ENCODE results near the gene ARPC5.

Gene ARPC5

DNA sequence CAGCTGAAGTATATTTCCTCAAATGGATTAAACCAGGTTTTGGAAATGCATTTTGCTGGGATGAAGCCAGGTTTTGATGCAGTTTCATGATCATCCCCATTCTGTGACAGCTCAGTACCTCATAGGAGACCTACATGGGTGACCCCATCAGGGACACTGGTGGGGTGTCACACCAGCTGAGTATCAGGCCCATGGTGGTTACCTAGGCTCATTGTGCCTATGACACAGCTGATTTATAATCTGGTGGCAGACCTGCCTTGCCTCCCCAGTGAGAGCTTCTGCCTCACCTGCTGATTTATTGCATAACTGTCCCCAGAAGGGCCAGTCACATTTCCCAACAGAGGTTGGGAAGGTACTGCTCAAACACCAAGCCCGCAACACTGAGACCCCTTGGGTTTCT is 49.1 kb downstream of the ARPC5 start:
- peaks cover 12% of the 10 kb centered on the region for H3K4me1 ChIP-seq (ENCODE audit: control insufficient read depth, insufficient read depth, low read length, unreplicated experiment)
- H3K4me3 ChIP-seq (ENCODE audit: low read depth, low read length) = no peak overlapping the region
- H3K27me3 ChIP-seq (ENCODE audit: insufficient read depth, low read length) = no peaks in the 10 kb centered on the region
- H3K36me3 ChIP-seq (ENCODE audit: insufficient read depth, low read length) = no peaks in the 10 kb centered on the region
- H2AFZ ChIP-seq (ENCODE audit: low read length, unreplicated experiment) = no peak overlapping the region
- H3K27ac ChIP-seq (ENCODE audit: low read depth, low read length) = no peak overlapping the region
- H3K79me2 ChIP-seq (ENCODE audit: control insufficient read depth, insufficient read depth, low read length, unreplicated experiment) = no peaks in the 10 kb centered on the region

GRCh38 chr1:183585038-183585437 is 50.5 kb downstream of the ARPC5 start:
- Histone ChIP-seq H3K27me3 (ENCODE audit: insufficient read depth, low read length) (no peaks in the 10 kb centered on the region), H3K36me3 (ENCODE audit: insufficient read depth, low read length) (no peaks in the 10 kb centered on the region), H2AFZ (ENCODE audit: low read length, unreplicated experiment) (no peak overlapping the region), H3K4me3 (ENCODE audit: low read depth, low read length) (no peak overlapping the region), H3K27ac (ENCODE audit: low read depth, low read length) (no peak overlapping the region), H3K79me2 (ENCODE audit: control insufficient read depth, insufficient read depth, low read length, unreplicated experiment) (no peaks in the 10 kb centered on the region), H3K4me1 (ENCODE audit: control insufficient read depth, insufficient read depth, low read length, unreplicated experiment) (peaks cover 3% of the 10 kb centered on the region)

GRCh38 chr1:183584147-183584546 is 51.4 kb downstream of the ARPC5 start:
- Histone ChIP-seq H2AFZ (ENCODE audit: low read length, unreplicated experiment) (no peak overlapping the region), H3K4me1 (ENCODE audit: control insufficient read depth, insufficient read depth, low read length, unreplicated experiment) (no peaks in the 10 kb centered on the region), H3K36me3 (ENCODE audit: insufficient read depth, low read length) (no peaks in the 10 kb centered on the region), H3K79me2 (ENCODE audit: control insufficient read depth, insufficient read depth, low read length, unreplicated experiment) (no peaks in the 10 kb centered on the region), H3K27ac (ENCODE audit: low read depth, low read length) (no peak overlapping the region), H3K27me3 (ENCODE audit: insufficient read depth, low read length) (no peaks in the 10 kb centered on the region), H3K4me3 (ENCODE audit: low read depth, low read length) (no peak overlapping the region)

DNA sequence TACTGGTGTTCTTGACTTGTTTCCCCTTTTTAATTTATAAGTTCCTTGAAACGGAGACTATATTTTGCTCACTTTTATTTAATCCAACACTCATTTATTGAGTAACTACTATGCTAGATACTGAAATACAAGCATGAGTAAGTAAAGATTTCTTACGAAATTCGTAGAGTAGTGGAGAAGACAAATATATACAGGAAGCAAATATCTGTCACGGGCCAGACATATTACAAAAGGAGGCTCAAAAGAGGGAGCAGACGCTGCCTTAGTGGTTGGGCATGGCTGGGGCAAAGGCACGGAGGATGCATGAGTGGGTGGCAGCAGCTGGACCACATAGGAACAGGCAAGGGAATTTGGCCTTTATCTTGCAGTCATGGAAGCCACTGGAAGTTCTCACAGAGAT is 52.1 kb downstream of the ARPC5 start:
- H3K4me1 ChIP-seq (ENCODE audit: control insufficient read depth, insufficient read depth, low read length, unreplicated experiment) = no peaks in the 10 kb centered on the region
- no peak overlapping the region for H3K27ac ChIP-seq (ENCODE audit: low read depth, low read length)
- no peak overlapping the region for H2AFZ ChIP-seq (ENCODE audit: low read length, unreplicated experiment)
- H3K27me3 ChIP-seq (ENCODE audit: insufficient read depth, low read length) = no peaks in the 10 kb centered on the region
- no peak overlapping the region for H3K4me3 ChIP-seq (ENCODE audit: low read depth, low read length)
- no peaks in the 10 kb centered on the region for H3K36me3 ChIP-seq (ENCODE audit: insufficient read depth, low read length)
- H3K79me2 ChIP-seq (ENCODE audit: control insufficient read depth, insufficient read depth, low read length, unreplicated experiment) = no peaks in the 10 kb centered on the region

DNA sequence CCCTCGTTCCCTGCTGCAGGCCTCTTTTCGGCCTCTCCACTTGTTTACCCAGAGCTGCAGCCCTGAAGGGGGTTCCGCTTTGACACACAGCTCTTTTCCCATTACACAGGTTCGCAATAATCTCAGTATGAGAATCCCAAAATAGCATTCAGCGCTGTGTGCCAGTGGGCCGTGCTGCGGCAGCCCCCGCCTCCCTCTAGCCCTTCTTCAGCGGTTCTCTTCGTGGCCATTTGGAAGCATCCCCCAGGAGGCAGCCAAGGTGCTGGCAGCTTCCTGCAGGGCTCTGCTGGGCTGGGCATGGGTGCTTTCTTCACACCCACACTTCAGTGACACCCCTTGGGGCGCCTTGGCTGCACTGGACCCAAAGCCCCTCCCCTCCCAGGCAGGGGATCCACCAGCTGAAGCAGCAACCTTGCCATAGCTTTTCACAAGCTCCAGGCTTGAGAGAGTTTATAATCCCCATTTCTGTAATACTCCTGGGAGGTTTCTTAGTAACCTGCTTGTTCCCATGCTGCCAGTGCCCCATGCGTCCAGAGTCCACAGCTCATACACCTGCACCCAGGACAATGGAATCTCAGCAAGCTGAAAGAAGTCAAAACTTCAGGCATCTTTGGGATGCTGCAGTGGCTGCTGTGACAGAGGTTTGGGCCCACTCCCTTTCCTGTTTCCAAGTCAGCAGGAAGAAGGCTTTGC is 53.4 kb downstream of the ARPC5 start:
- Histone ChIP-seq H3K27ac (ENCODE audit: low read depth, low read length) (no peak overlapping the region), H3K4me3 (ENCODE audit: low read depth, low read length) (no peak overlapping the region), H3K36me3 (ENCODE audit: insufficient read depth, low read length) (no peaks in the 10 kb centered on the region), H3K27me3 (ENCODE audit: insufficient read depth, low read length) (no peaks in the 10 kb centered on the region), H3K79me2 (ENCODE audit: control insufficient read depth, insufficient read depth, low read length, unreplicated experiment) (no peaks in the 10 kb centered on the region), H2AFZ (ENCODE audit: low read length, unreplicated experiment) (no peak overlapping the region), H3K4me1 (ENCODE audit: control insufficient read depth, insufficient read depth, low read length, unreplicated experiment) (no peaks in the 10 kb centered on the region)

- Histone ChIP-seq H3K79me2 (ENCODE audit: control insufficient read depth, insufficient read depth, low read length, unreplicated experiment) (no peaks in the 10 kb centered on the region), H3K4me3 (ENCODE audit: low read depth, low read length) (no peak overlapping the region), H2AFZ (ENCODE audit: low read length, unreplicated experiment) (no peak overlapping the region), H3K4me1 (ENCODE audit: control insufficient read depth, insufficient read depth, low read length, unreplicated experiment) (no peaks in the 10 kb centered on the region), H3K27ac (ENCODE audit: low read depth, low read length) (no peak overlapping the region), H3K27me3 (ENCODE audit: insufficient read depth, low read length) (no peaks in the 10 kb centered on the region), H3K36me3 (ENCODE audit: insufficient read depth, low read length) (no peaks in the 10 kb centered on the region)
Observed at GRCh38 chr1:183580281-183580682, 55.3 kb downstream of the ARPC5 start.

DNA sequence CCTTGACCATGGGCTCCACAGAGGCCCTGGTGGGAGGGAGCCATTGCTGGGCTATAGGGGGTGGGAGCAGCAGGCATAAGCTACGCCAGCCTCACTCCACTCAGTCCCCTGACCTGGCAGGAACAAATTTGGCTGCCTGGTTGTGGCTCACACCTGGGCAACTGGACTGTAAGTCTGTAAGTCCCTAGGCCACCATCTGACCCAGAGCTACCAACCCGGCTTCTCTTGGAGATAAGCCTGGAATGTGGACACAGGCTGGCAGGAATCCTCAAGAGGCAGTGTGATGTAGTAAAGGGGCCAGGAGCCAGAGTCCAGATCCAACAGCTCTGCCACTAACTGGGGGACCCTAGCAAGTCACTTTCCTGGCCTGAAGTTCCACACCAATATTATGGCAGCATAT is 56.7 kb downstream of the ARPC5 start:
- Histone ChIP-seq H3K27ac (ENCODE audit: low read depth, low read length) (no peak overlapping the region), H3K27me3 (ENCODE audit: insufficient read depth, low read length) (no peaks in the 10 kb centered on the region), H3K36me3 (ENCODE audit: insufficient read depth, low read length) (no peaks in the 10 kb centered on the region), H3K79me2 (ENCODE audit: control insufficient read depth, insufficient read depth, low read length, unreplicated experiment) (no peaks in the 10 kb centered on the region), H3K4me1 (ENCODE audit: control insufficient read depth, insufficient read depth, low read length, unreplicated experiment) (no peaks in the 10 kb centered on the region), H3K4me3 (ENCODE audit: low read depth, low read length) (no peak overlapping the region), H2AFZ (ENCODE audit: low read length, unreplicated experiment) (no peak overlapping the region)

- H3K4me1 ChIP-seq (ENCODE audit: control insufficient read depth, insufficient read depth, low read length, unreplicated experiment) = no peaks in the 10 kb centered on the region
- no peaks in the 10 kb centered on the region for H3K79me2 ChIP-seq (ENCODE audit: control insufficient read depth, insufficient read depth, low read length, unreplicated experiment)
- H3K27me3 ChIP-seq (ENCODE audit: insufficient read depth, low read length) = no peaks in the 10 kb centered on the region
- H3K4me3 ChIP-seq (ENCODE audit: low read depth, low read length) = no peak overlapping the region
- no peak overlapping the region for H2AFZ ChIP-seq (ENCODE audit: low read length, unreplicated experiment)
- H3K27ac ChIP-seq (ENCODE audit: low read depth, low read length) = no peak overlapping the region
- no peaks in the 10 kb centered on the region for H3K36me3 ChIP-seq (ENCODE audit: insufficient read depth, low read length)
Observed at GRCh38 chr1:183577897-183578465, 57.6 kb downstream of the ARPC5 start.

DNA sequence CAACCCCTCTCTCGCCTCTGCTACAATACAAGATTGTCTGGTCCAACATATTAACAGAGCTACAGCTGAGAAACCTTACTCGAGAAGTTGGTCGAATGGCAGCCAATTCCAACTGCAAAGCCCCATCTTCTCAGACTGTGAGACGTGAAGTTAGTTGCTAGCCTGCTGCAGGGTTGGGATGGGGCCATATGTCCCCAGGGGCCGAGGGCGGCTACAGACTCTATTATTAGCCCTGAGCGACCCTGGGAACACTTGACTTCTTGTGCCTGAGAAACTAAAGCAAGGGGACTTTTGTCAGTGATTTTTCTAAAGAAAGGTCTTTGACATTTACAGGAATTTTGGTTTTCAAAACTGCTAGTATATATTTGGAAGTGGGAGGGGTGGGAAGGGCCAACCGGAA is 59.0 kb downstream of the ARPC5 start:
- Histone ChIP-seq H3K79me2 (ENCODE audit: control insufficient read depth, insufficient read depth, low read length, unreplicated experiment) (no peaks in the 10 kb centered on the region), H3K4me1 (ENCODE audit: control insufficient read depth, insufficient read depth, low read length, unreplicated experiment) (no peaks in the 10 kb centered on the region), H2AFZ (ENCODE audit: low read length, unreplicated experiment) (no peak overlapping the region), H3K36me3 (ENCODE audit: insufficient read depth, low read length) (no peaks in the 10 kb centered on the region), H3K4me3 (ENCODE audit: low read depth, low read length) (no peak overlapping the region), H3K27me3 (ENCODE audit: insufficient read depth, low read length) (no peaks in the 10 kb centered on the region), H3K27ac (ENCODE audit: low read depth, low read length) (no peak overlapping the region)

GRCh38 chr1:183575606-183576005 is 60.0 kb downstream of the ARPC5 start:
- Histone ChIP-seq H3K79me2 (ENCODE audit: control insufficient read depth, insufficient read depth, low read length, unreplicated experiment) (no peaks in the 10 kb centered on the region), H3K27ac (ENCODE audit: low read depth, low read length) (no peak overlapping the region), H3K27me3 (ENCODE audit: insufficient read depth, low read length) (no peaks in the 10 kb centered on the region), H3K4me3 (ENCODE audit: low read depth, low read length) (no peak overlapping the region), H2AFZ (ENCODE audit: low read length, unreplicated experiment) (no peak overlapping the region), H3K36me3 (ENCODE audit: insufficient read depth, low read length) (no peaks in the 10 kb centered on the region), H3K4me1 (ENCODE audit: control insufficient read depth, insufficient read depth, low read length, unreplicated experiment) (no peaks in the 10 kb centered on the region)

DNA sequence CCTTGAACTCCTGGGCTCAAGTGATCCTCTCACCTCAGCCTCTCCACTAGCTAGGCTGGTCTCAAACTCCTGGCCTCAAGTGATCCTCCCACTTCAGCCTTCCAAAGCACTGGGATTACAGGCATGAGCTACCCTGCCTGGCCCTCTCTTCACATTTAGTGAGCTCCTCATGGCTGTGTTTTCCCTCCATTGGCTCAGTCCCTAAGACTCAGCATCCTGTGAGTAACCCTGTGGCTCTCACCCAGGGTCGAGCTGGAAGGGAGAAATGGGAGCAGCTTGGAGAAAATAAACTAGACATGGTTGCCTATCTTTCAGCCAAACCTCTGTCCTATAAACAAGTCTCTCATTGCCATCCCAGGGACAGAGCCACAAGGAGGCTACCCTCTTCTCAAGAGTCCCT is 62.9 kb downstream of the ARPC5 start:
- no peak overlapping the region for H2AFZ ChIP-seq (ENCODE audit: low read length, unreplicated experiment)
- no peaks in the 10 kb centered on the region for H3K4me1 ChIP-seq (ENCODE audit: control insufficient read depth, insufficient read depth, low read length, unreplicated experiment)
- H3K79me2 ChIP-seq (ENCODE audit: control insufficient read depth, insufficient read depth, low read length, unreplicated experiment) = no peaks in the 10 kb centered on the region
- H3K27ac ChIP-seq (ENCODE audit: low read depth, low read length) = no peak overlapping the region
- H3K27me3 ChIP-seq (ENCODE audit: insufficient read depth, low read length) = no peaks in the 10 kb centered on the region
- no peak overlapping the region for H3K4me3 ChIP-seq (ENCODE audit: low read depth, low read length)
- H3K36me3 ChIP-seq (ENCODE audit: insufficient read depth, low read length) = no peaks in the 10 kb centered on the region

Measured in ACC112 (cell line).